ENCODE results near the gene SLC25A47. TPM values are rescaled to one million over a fixed set of nuclear protein-coding genes. Genes with fewer than 3 reads are reported as not detected.

Gene SLC25A47
- total and polyA plus RNA-seq, 4 experiments from 2014 or later = not detected

DNA sequence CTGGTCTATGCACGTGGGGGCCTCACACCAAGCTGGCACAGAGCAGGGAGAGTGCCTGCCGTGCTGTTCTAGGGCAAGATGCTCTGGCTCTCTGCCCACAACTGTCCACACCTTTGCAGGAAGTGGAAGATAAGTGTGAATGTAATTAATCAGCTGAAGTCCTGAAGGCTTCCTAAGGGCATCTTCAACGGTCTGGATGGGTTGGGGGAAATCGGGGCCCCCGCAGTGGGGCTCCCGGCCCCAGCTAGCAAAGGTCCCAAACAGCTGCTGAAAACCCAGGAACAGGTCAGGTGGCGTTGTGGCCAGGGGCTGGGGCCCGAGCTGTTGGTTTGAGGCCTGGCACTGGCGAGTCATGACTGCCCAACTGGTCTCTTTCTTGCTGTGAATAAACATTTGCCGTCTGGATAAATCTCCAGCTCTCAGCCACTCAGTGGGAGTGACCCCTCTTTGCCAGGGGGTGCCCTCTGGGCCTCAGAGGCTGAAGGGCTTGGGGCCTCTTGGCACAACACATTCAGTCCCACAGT, 10.2 kb upstream of the SLC25A47 start:
- Mint-ChIP-seq H3K4me3 (no peak overlapping the region), H3K4me1 (peaks cover 0 to 13% (median under 1%) of the 10 kb centered on the region in 4 donors), H3K27ac (peak overlapping the region in 1 of 7 donors; percentile 36), H3K27me3 (no peaks in the 10 kb centered on the region), H3K36me3 (no peaks in the 10 kb centered on the region), H3K9me3 (no peaks in the 10 kb centered on the region)
- no peaks in the 10 kb centered on the region for H3K27me3 ChIP-seq (ENCODE audit: insufficient read depth, low read length)
- no peaks in the 10 kb centered on the region for H3K4me1 ChIP-seq (ENCODE audit: insufficient read depth, low read length)
- CTCF ChIA-PET (ENCODE audit: partially characterized antibody) = no interaction called here
- H3K36me3 ChIP-seq (ENCODE audit: insufficient read depth, low read length) = no peaks in the 10 kb centered on the region
- H3K27ac ChIP-seq (ENCODE audit: low read depth, low read length) = no peak overlapping the region
- peak in 1 of 5 donors; percentile 8 for DNase-seq
- POLR2A ChIA-PET (ENCODE audit: partially characterized antibody) = no interaction called here
- no peak overlapping the region for H3K4me3 ChIP-seq (ENCODE audit: low read length in 2 of 2)
- intact Hi-C loops (cut with micrococcal nuclease) = no loop called here
- no peaks in the 10 kb centered on the region for H3K9me3 ChIP-seq (ENCODE audit: control insufficient read depth in 1 of 2, low read length in 2 of 2)

DNA sequence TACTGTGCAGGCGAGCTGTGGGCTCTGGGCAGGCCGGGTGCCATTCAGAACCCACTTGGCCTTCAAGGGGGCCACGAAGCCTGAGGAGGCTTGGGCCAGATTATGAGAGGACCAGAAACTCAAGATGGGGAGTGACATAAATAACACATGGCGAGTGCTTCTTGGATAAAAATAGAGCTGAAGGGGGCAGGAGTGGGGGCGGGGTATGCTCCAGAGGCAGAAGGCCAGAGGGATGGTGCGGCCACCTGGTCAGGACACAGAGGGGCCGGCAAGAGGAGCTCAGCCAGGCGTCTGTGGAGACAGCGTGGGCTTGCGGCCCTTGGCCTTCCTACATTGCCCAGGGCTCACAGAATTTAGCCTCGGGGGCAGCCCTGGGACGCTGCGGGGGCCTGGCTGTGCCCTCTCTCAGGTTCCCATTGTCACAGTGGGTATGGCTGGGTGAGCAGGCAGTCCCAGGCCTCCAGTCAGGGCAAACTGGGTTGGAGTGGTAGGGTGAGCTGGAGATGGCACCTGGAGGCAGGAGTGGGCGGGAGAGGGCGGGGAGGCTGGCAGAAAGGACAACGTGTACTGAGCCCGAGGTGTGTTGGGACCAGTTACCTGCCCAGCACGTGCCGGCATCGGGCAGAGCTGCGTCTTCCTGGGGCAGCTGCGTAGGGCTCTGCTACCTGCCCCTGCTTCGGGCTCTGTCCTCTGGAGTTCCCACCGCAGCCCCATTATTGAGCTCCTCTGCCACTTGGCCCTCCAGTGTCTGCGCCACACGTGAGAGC, 9.5 kb upstream of the SLC25A47 start:
- H3K36me3 Mint-ChIP-seq = no peaks in the 10 kb centered on the region
- Histone ChIP-seq H3K27me3 (ENCODE audit: insufficient read depth, low read length) (no peaks in the 10 kb centered on the region), H3K9me3 (ENCODE audit: control insufficient read depth in 1 of 2, low read length in 2 of 2) (no peaks in the 10 kb centered on the region), H3K27ac (ENCODE audit: low read depth, low read length) (no peak overlapping the region), H3K4me1 (ENCODE audit: insufficient read depth, low read length) (peaks cover 4% of the 10 kb centered on the region), H3K36me3 (ENCODE audit: insufficient read depth, low read length) (no peaks in the 10 kb centered on the region), H3K4me3 (ENCODE audit: low read length in 2 of 2) (no peak overlapping the region)
- DNase-seq = no peak
- H3K27ac Mint-ChIP-seq = no peak overlapping the region
- H3K9me3 Mint-ChIP-seq = no peaks in the 10 kb centered on the region
- H3K4me3 Mint-ChIP-seq = no peak overlapping the region
- peaks cover 0 to 13% (median under 1%) of the 10 kb centered on the region in 4 donors for H3K4me1 Mint-ChIP-seq
- no peaks in the 10 kb centered on the region for H3K27me3 Mint-ChIP-seq
- ChIA-PET CTCF (ENCODE audit: partially characterized antibody) (no interaction called here), POLR2A (ENCODE audit: partially characterized antibody) (no interaction called here)
- intact Hi-C loops (cut with micrococcal nuclease) = no loop called here

DNA sequence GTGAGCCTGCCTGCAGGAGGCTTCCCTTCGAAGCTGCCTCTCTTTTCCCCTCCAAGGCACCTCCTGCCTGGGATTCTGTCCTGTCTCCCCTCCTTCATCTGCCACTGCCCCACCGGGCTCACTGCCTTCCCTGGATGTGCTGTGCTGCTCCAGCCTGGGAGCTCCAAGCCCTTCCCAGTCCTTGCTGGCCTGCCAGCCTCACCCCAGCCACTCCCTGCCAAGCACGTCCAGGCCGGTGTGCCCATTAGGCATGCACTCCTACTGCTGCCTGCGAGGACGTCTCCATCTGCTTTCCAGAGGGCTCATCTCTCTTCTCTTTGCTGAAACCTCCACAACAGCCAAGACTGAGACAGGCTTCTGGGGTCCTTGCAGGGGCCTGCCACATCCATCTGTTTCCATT, 8.4 kb upstream of the SLC25A47 start:
- Mint-ChIP-seq H3K4me3 (no peak overlapping the region), H3K27ac (peak overlapping the region in 1 of 7 donors; percentile 70)
- CTCF ChIA-PET (ENCODE audit: partially characterized antibody) = no interaction called here

DNA sequence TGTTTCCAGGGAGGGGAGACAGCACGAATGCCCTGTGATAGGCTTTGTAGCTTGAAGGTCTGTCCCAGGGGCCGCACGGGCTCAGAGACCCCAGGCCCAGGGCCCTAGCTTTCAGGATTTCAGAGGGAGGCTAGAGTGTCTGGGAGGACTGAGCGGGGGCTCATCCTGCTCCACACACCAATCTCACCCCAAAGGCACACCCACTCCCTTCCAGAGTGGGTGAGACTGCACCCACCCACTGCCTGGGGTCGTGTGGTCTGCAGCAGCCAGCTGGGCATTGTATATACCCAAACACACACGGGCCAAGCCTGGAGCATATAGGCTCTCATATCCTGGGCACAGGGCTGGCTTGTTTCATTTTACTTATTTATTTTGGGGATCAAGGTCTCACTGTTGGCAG, 5.8 kb upstream of the SLC25A47 start:
- Mint-ChIP-seq H3K9me3 (no peaks in the 10 kb centered on the region), H3K4me3 (peak overlapping the region in 4 of 8 donors; percentile 77 to 83 (median 82)), H3K36me3 (no peaks in the 10 kb centered on the region), H3K27ac (no peak overlapping the region), H3K4me1 (peaks cover 0 to 8% (median 3%) of the 10 kb centered on the region in 4 donors), H3K27me3 (no peaks in the 10 kb centered on the region)
- ChIA-PET POLR2A (ENCODE audit: partially characterized antibody) (interaction anchor here (1.4 kb wide), 1 partner anchor 10 kb away, joined by 5 read pairs; no protein-coding TSS in a partner anchor), CTCF (ENCODE audit: partially characterized antibody) (interaction anchor here (1.8 to 3.5 kb wide), 2 partner anchors 23 to 32 kb away, joined by 6 to 8 read pairs; no protein-coding TSS in a partner anchor)
- Histone ChIP-seq H3K27ac (ENCODE audit: low read depth, low read length) (no peak overlapping the region), H3K4me1 (ENCODE audit: insufficient read depth, low read length) (peaks cover 4% of the 10 kb centered on the region), H3K36me3 (ENCODE audit: insufficient read depth, low read length) (no peaks in the 10 kb centered on the region), H3K9me3 (ENCODE audit: control insufficient read depth in 1 of 2, low read length in 2 of 2) (no peaks in the 10 kb centered on the region), H3K4me3 (ENCODE audit: low read length in 2 of 2) (no peak overlapping the region), H3K27me3 (ENCODE audit: insufficient read depth, low read length) (no peaks in the 10 kb centered on the region)
- intact Hi-C loops (cut with micrococcal nuclease) = no loop called here
- no peak for DNase-seq

More for the DNA sequence above, 8.4 kb upstream of the SLC25A47 start:
- POLR2A ChIA-PET (ENCODE audit: partially characterized antibody) = no interaction called here
- no peaks in the 10 kb centered on the region for H3K9me3 Mint-ChIP-seq
- H3K36me3 Mint-ChIP-seq = no peaks in the 10 kb centered on the region
- Histone ChIP-seq H3K4me1 (ENCODE audit: insufficient read depth, low read length) (peaks cover 4% of the 10 kb centered on the region), H3K4me3 (ENCODE audit: low read length in 2 of 2) (no peak overlapping the region), H3K27ac (ENCODE audit: low read depth, low read length) (no peak overlapping the region), H3K36me3 (ENCODE audit: insufficient read depth, low read length) (no peaks in the 10 kb centered on the region), H3K27me3 (ENCODE audit: insufficient read depth, low read length) (no peaks in the 10 kb centered on the region), H3K9me3 (ENCODE audit: control insufficient read depth in 1 of 2, low read length in 2 of 2) (no peaks in the 10 kb centered on the region)
- H3K4me1 Mint-ChIP-seq = peaks cover 0 to 13% (median 3%) of the 10 kb centered on the region in 4 donors
- DNase-seq = no peak
- no peaks in the 10 kb centered on the region for H3K27me3 Mint-ChIP-seq
- intact Hi-C loops (cut with micrococcal nuclease) = no loop called here

DNA sequence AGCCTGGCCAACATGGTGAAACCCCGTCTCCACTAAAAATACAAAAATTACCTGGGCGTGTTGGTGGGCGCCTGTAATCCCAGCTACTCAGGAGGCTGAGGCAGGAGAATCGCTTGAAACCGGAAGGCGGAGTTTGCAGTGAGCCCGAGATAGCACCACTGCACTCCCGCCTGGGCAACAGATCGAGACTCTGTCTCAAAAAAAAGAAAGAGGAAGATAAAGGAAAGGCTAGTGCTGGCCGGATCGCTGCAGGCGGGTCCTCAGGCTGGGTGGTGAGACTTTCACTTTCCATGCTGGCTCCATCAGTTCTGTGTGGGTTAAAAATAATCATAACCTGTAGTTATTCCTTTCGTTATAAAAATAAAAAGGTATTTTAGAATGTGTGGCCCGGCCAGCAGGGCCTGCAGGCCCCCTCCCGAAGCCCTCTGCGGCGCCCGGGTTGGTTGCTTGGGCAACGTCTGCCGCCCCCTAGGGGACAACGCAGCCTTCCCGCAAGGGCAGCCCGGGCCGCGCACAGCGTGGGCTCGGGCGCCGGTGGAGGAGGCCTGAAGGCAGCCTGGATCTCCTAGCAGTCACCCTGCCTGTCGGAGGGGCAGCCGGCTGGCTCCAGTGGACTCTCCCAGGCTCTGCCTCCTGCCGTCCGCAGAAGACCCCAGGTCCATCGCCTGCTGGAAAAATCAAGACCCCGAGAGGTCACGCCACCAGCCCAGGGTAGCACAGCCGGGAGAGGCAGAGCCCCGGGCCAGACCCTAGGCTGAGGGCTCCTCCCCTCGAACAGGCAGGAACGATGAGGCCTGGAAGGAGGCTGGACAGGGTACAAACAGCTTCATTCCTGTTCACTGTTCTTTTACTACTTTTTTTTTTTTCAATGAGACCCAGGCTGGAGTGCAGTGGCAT, 5.0 kb upstream of the SLC25A47 start:
- Histone ChIP-seq H3K36me3 (ENCODE audit: insufficient read depth, low read length) (no peaks in the 10 kb centered on the region), H3K9me3 (ENCODE audit: control insufficient read depth in 1 of 2, low read length in 2 of 2) (no peaks in the 10 kb centered on the region), H3K4me1 (ENCODE audit: insufficient read depth, low read length) (peaks cover 4% of the 10 kb centered on the region), H3K27ac (ENCODE audit: low read depth, low read length) (no peak overlapping the region), H3K4me3 (ENCODE audit: low read length in 2 of 2) (peak overlapping the region in 1 of 2 donors; percentile 38), H3K27me3 (ENCODE audit: insufficient read depth, low read length) (no peaks in the 10 kb centered on the region)
- Mint-ChIP-seq H3K4me3 (peak overlapping the region; percentile 64 to 83 (median 79)), H3K4me1 (peaks cover 0 to 5% (median 3%) of the 10 kb centered on the region in 4 donors), H3K36me3 (no peaks in the 10 kb centered on the region), H3K27ac (peak overlapping the region in 1 of 7 donors; percentile 55), H3K9me3 (no peaks in the 10 kb centered on the region), H3K27me3 (no peaks in the 10 kb centered on the region)
- intact Hi-C loops (cut with micrococcal nuclease) = loop anchor here (1.0 kb wide), 2 partner anchors 33 to 336 kb away; no protein-coding TSS in a partner anchor
- peak; percentile 56 to 63 (median 59) for DNase-seq
- ChIA-PET CTCF (ENCODE audit: partially characterized antibody) (interaction anchor here (0.6 to 3.5 kb wide), 5 partner anchors 16 to 338 kb away, joined by 3 to 8 read pairs (median 3); no protein-coding TSS in a partner anchor), POLR2A (ENCODE audit: partially characterized antibody) (interaction anchor here (0.9 to 1.4 kb wide), 2 partner anchors 9 to 33 kb away, joined by 4 to 5 read pairs; no protein-coding TSS in a partner anchor)

DNA sequence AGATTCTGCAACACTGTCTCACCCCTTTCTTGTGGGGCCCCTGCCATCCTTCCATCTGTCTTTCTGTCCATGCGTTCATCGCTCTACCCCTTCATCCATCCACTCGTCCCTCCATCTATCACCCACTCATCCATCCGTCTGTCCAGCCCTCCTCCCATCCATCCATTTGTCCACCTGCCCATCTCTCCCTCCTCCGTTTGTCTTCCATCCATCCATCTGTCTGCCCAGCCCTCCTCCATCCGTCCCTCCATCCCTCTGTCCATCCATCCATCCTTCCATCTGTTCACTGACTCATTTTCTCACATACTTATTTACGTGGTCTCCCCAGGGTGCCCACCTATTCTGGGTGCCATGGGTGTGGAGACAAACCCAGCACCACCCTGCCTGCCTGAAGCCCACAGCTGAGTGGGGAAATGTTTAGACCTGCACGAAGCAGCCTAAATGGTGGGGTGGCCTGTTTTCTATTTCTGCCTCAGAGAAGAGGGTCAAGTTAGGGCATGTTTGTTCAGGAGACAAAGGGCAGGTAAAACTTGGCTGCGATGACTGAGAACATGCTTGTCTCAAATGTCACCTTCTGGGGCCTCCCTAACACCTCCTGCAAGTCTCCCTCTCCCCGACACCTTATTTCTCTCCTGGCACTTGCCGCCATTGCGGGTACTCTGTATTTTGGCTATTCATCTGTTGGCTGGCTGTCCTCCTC, 2.8 kb upstream of the SLC25A47 start:
- H3K36me3 Mint-ChIP-seq = no peaks in the 10 kb centered on the region

More for the DNA sequence above, 2.8 kb upstream of the SLC25A47 start:
- POLR2A ChIA-PET (ENCODE audit: partially characterized antibody) = no interaction called here
- H3K27me3 ChIP-seq (ENCODE audit: insufficient read depth, low read length) = no peaks in the 10 kb centered on the region
- DNase-seq = no peak
- no peaks in the 10 kb centered on the region for H3K9me3 ChIP-seq (ENCODE audit: control insufficient read depth in 1 of 2, low read length in 2 of 2)
- Mint-ChIP-seq H3K27ac (no peak overlapping the region), H3K4me3 (peak overlapping the region in 1 of 8 donors; percentile 22), H3K27me3 (no peaks in the 10 kb centered on the region), H3K4me1 (peaks cover 0 to 5% (median 3%) of the 10 kb centered on the region in 4 donors), H3K9me3 (no peaks in the 10 kb centered on the region)
- H3K4me1 ChIP-seq (ENCODE audit: insufficient read depth, low read length) = peaks cover 4% of the 10 kb centered on the region
- H3K27ac ChIP-seq (ENCODE audit: low read depth, low read length) = no peak overlapping the region
- CTCF ChIA-PET (ENCODE audit: partially characterized antibody) = no interaction called here
- no peaks in the 10 kb centered on the region for H3K36me3 ChIP-seq (ENCODE audit: insufficient read depth, low read length)
- H3K4me3 ChIP-seq (ENCODE audit: low read length in 2 of 2) = no peak overlapping the region
- intact Hi-C loops (cut with micrococcal nuclease) = no loop called here
